ENCODE data around the gene MAG. TPM values are rescaled to one million over a fixed set of nuclear protein-coding genes. Genes with fewer than 3 reads are reported as not detected.

The MAG gene
- total RNA-seq, 1 experiment from 2014 or later, result 0.17 TPM

DNA sequence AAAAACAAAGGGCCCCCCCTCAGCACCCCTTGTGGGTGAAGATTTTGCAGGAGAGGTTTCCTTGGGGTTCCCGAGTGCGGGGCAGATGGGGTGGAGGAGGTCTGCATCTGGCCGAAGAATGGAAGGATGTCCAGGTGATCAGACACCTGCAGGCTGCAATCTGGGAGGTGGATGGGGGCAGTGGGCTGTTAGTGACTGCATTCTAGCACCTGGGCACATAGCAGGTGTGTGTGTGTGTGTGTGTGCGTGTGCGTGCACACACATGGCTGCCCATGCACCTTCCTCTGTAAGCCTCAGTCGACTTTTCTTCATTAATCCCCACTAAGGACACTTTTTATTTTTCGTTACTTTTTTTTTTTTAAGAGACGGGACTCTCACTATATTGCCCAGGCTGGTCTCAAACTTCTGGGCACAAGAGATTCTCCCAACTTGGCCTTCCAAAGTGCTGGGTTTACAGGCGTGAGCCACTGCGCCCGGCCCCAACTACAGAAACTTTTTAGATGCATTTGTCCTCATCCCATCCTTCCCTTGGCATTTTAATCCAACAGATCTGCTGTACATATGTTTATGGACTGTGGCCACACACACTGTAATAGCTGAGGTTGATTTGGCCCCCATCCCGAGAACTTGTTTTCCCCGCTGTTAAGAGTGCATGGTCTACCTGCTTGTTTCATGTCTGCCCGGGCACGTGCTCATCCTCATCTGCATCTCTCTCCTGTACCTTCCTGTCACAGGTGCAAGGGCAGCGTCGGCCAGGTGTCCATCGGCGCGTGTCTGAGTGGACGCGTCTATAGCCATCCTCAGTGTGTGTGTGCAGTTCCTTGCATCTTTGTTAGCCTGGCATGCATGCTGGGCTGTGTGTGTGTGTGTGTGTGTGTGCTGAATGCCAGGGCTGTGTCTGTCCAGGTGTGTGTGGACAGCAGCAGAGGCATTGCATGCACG lies 731 bp downstream of the MAG start:
- Histone ChIP-seq H3K9ac (ENCODE audit: low read length) (no peak overlapping the region), H3K79me2 (ENCODE audit: insufficient read depth, low read length) (no peaks in the 10 kb centered on the region), H3K9me2 (ENCODE audit: insufficient read depth) (no peaks in the 10 kb centered on the region), H3K4me1 (ENCODE audit: control insufficient read depth in 1 of 2, insufficient read depth in 2 of 2, low read length in 2 of 2) (peaks cover 0 to 7% of the 10 kb centered on the region in 2 experiments; a peak in 1 of 4 replicates), H4K20me1 (ENCODE audit: insufficient read depth) (no peaks in the 10 kb centered on the region), H2AFZ (ENCODE audit: low read depth, low read length, poor library complexity, severe bottlenecking) (no peak overlapping the region), H3K36me3 (ENCODE audit: control insufficient read depth in 1 of 2, insufficient read depth in 2 of 2, low read length in 2 of 2) (no peaks in the 10 kb centered on the region), H3K9me3 (ENCODE audit: control insufficient read depth in 1 of 2, insufficient read depth in 1 of 2, low read depth in 1 of 2, low read length in 2 of 2) (peaks cover 0 to under 1% of the 10 kb centered on the region in 2 experiments; a peak in 1 of 4 replicates), H3K27ac (ENCODE audit: low read depth, low read length) (no peak overlapping the region), H3K4me2 (ENCODE audit: low read length) (no peak overlapping the region), H3K27me3 (ENCODE audit: insufficient read depth, low read length) (no peaks in the 10 kb centered on the region), H3K4me3 (replicated peaks in 1 of 2; ENCODE audit: low read depth in 1 of 2, low read length in 2 of 2) (no peak overlapping the region)
- BruUV-seq (replicated peaks), result no TSS peak
- ChIA-PET POLR2A (no interaction called here), CTCF (no interaction called here), RAD21 (ENCODE audit: low non-redundant PET in 1 of 2, low total read pairs in 2 of 2, uncharacterized antibody in 2 of 2, unreplicated experiment in 2 of 2) (no interaction called here)
- no peak for ATAC-seq
- TF ChIP-seq RAD21 (IDR thresholded peaks at IDR 0.05; ENCODE audit: low read depth) (no peak), FOSL1 (IDR thresholded peaks at IDR 0.05; ENCODE audit: low read depth) (no peak), ZBTB33 (IDR thresholded peaks at IDR 0.05; ENCODE audit: extremely low read depth, insufficient replicate concordance, low read length) (no peak)
- intact Hi-C loops (cut with micrococcal nuclease), result no loop called here
- no peak for DNase-seq (ENCODE audit: low read depth, low spot score)

DNA sequence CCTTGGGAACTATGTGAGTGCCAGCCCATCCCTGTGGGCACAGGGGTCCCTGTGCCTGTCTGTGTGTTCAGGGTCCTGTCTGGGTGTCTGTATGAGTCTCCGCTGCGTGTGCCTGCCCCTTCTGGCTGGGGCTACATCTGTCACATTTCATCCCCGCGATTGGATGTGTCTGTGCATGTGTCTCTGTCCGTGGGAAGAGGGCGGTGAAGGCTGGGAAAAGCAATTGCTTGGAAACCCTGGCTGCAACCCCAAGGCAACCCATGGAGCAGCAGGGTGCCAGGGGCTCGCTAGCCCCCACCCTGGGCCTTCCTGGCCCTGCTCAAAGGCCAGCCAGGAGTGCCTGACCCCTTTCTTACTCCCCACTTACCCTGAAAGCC lies 1.4 kb downstream of the MAG start:
- POLR2A ChIA-PET, result no interaction called here
- RAD21 ChIA-PET (ENCODE audit: low non-redundant PET in 1 of 2, low total read pairs in 2 of 2, uncharacterized antibody in 2 of 2, unreplicated experiment in 2 of 2), result no interaction called here

More for the DNA sequence above, 1.4 kb downstream of the MAG start:
- H3K79me2 ChIP-seq (ENCODE audit: insufficient read depth, low read length), result no peaks in the 10 kb centered on the region
- BruUV-seq (replicated peaks), result no TSS peak
- CTCF ChIA-PET, result no interaction called here
- H3K9ac ChIP-seq (ENCODE audit: low read length), result no peak overlapping the region
- H3K4me2 ChIP-seq (ENCODE audit: low read length), result no peak overlapping the region
- TF ChIP-seq EZH2phosphoT487 (IDR thresholded peaks at IDR 0.05; ENCODE audit: borderline replicate concordance) (no peak), EGR1 (IDR thresholded peaks at IDR 0.05; ENCODE audit: low read depth) (no peak), CBX3 (IDR thresholded peaks at IDR 0.05; ENCODE audit: low read depth) (no peak), SIN3A (IDR thresholded peaks at IDR 0.05; ENCODE audit: low read depth) (no peak), POLR2A (IDR thresholded peaks at IDR 0.05; ENCODE audit: borderline replicate concordance, extremely low read depth, insufficient read depth, insufficient read length) (no peak), YY1 (IDR thresholded peaks at IDR 0.05; ENCODE audit: extremely low read depth, insufficient replicate concordance, low read depth, low read length) (no peak)
- TF ChIP-seq, protein P1, sequence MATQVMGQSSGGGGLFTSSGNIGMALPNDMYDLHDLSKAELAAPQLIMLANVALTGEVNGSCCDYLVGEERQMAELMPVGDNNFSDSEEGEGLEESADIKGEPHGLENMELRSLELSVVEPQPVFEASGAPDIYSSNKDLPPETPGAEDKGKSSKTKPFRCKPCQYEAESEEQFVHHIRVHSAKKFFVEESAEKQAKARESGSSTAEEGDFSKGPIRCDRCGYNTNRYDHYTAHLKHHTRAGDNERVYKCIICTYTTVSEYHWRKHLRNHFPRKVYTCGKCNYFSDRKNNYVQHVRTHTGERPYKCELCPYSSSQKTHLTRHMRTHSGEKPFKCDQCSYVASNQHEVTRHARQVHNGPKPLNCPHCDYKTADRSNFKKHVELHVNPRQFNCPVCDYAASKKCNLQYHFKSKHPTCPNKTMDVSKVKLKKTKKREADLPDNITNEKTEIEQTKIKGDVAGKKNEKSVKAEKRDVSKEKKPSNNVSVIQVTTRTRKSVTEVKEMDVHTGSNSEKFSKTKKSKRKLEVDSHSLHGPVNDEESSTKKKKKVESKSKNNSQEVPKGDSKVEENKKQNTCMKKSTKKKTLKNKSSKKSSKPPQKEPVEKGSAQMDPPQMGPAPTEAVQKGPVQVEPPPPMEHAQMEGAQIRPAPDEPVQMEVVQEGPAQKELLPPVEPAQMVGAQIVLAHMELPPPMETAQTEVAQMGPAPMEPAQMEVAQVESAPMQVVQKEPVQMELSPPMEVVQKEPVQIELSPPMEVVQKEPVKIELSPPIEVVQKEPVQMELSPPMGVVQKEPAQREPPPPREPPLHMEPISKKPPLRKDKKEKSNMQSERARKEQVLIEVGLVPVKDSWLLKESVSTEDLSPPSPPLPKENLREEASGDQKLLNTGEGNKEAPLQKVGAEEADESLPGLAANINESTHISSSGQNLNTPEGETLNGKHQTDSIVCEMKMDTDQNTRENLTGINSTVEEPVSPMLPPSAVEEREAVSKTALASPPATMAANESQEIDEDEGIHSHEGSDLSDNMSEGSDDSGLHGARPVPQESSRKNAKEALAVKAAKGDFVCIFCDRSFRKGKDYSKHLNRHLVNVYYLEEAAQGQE (IDR thresholded peaks at IDR 0.05; ENCODE audit: low read depth), result no peak
- no peak overlapping the region for H2AFZ ChIP-seq (ENCODE audit: low read depth, low read length, poor library complexity, severe bottlenecking)
- no peak for DNase-seq (ENCODE audit: low read depth, low spot score)
- intact Hi-C loops (cut with micrococcal nuclease), result no loop called here
- peaks cover 0 to 7% of the 10 kb centered on the region in 2 experiments; a peak in 1 of 4 replicates for H3K4me1 ChIP-seq (ENCODE audit: control insufficient read depth in 1 of 2, insufficient read depth in 2 of 2, low read length in 2 of 2)
- H4K20me1 ChIP-seq (ENCODE audit: insufficient read depth), result no peaks in the 10 kb centered on the region
- no peaks in the 10 kb centered on the region for H3K36me3 ChIP-seq (ENCODE audit: control insufficient read depth in 1 of 2, insufficient read depth in 2 of 2, low read length in 2 of 2)
- no peaks in the 10 kb centered on the region for H3K27me3 ChIP-seq (ENCODE audit: insufficient read depth, low read length)
- H3K4me3 ChIP-seq (replicated peaks in 1 of 2; ENCODE audit: low read depth in 1 of 2, low read length in 2 of 2), result no peak overlapping the region
- H3K9me3 ChIP-seq (ENCODE audit: control insufficient read depth in 1 of 2, insufficient read depth in 1 of 2, low read depth in 1 of 2, low read length in 2 of 2), result peaks cover 0 to 6% of the 10 kb centered on the region in 2 experiments; a peak in 1 of 4 replicates
- no peaks in the 10 kb centered on the region for H3K9me2 ChIP-seq (ENCODE audit: insufficient read depth)
- ATAC-seq, result no peak
- no peak overlapping the region for H3K27ac ChIP-seq (ENCODE audit: low read depth, low read length)

Data from HCT116 (cell line).